ENCODE measurements around the gene R3HDM4.

R3HDM4 gene

GRCh38 chr19:866769-867300 is 46.2 kb downstream of the R3HDM4 start:
- no peak overlapping the region for H3K27ac ChIP-seq (ENCODE audit: low read depth, low read length)
- no peaks in the 10 kb centered on the region for H3K9me3 ChIP-seq (ENCODE audit: control insufficient read depth in 1 of 2, low read length in 2 of 2)
- peaks cover 0 to 15% of the 10 kb centered on the region in 2 donors for H3K4me1 ChIP-seq (ENCODE audit: control insufficient read depth in 1 of 2, insufficient read depth in 2 of 2, low read length in 2 of 2)
- H3K27me3 ChIP-seq (ENCODE audit: control insufficient read depth in 1 of 2, insufficient read depth in 2 of 2, low read length in 2 of 2) = no peaks in the 10 kb centered on the region
- H3K9ac ChIP-seq (ENCODE audit: low read depth in 1 of 2, low read length in 2 of 2) = no peak overlapping the region
- peaks cover 19 to 30% of the 10 kb centered on the region in 2 donors for H3K36me3 ChIP-seq (ENCODE audit: control insufficient read depth in 1 of 2, insufficient read depth in 2 of 2, low read length in 2 of 2)
- H3K4me3 ChIP-seq (ENCODE audit: low read depth in 1 of 2, low read length in 2 of 2) = no peak overlapping the region

GRCh38 chr19:863315-863620 is 49.8 kb downstream of the R3HDM4 start:
- Histone ChIP-seq H3K9ac (ENCODE audit: low read depth in 1 of 2, low read length in 2 of 2) (no peak overlapping the region), H3K27ac (ENCODE audit: low read depth, low read length) (no peak overlapping the region), H3K4me3 (ENCODE audit: low read depth in 1 of 2, low read length in 2 of 2) (no peak overlapping the region), H3K4me1 (ENCODE audit: control insufficient read depth in 1 of 2, insufficient read depth in 2 of 2, low read length in 2 of 2) (peaks cover 0 to 14% of the 10 kb centered on the region in 2 donors), H3K36me3 (ENCODE audit: control insufficient read depth in 1 of 2, insufficient read depth in 2 of 2, low read length in 2 of 2) (peaks cover 3 to 7% of the 10 kb centered on the region in 2 donors), H3K27me3 (ENCODE audit: control insufficient read depth in 1 of 2, insufficient read depth in 2 of 2, low read length in 2 of 2) (peaks cover 0 to 11% of the 10 kb centered on the region in 2 donors), H3K9me3 (ENCODE audit: control insufficient read depth in 1 of 2, low read length in 2 of 2) (no peaks in the 10 kb centered on the region)

DNA sequence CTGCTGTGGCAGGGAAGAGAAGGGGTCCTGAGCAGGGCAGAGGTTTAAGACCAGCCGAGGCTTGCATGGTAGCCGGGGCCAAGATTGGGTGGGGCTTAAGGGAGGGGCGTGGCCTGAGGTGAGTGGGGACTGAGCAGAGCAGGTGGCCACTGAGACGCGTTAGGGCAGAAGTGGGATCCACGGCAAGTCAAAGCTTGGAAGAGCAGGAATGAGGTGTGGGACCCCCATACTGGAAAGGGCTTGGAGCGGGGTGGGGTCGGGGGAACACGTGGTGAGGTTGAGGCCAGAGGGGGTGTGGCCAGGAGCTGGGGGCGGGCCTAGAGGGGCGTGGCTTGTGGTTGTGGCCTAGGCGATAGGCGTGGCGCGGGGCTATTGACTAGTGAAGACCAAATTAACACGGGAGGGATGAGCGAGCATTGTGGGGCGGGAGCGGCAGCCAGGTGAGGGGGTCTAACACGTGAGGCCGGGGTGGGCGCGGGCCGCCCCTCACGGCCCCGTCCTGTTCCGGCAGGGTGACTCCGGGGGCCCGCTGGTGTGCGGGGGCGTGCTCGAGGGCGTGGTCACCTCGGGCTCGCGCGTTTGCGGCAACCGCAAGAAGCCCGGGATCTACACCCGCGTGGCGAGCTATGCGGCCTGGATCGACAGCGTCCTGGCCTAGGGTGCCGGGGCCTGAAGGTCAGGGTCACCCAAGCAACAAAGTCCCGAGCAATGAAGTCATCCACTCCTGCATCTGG is 50.3 kb downstream of the R3HDM4 start:
- Histone ChIP-seq H3K4me3 (ENCODE audit: low read depth in 1 of 2, low read length in 2 of 2) (peak overlapping the region in 1 of 2 donors; percentile 17), H3K9me3 (ENCODE audit: control insufficient read depth in 1 of 2, low read length in 2 of 2) (no peaks in the 10 kb centered on the region), H3K4me1 (ENCODE audit: control insufficient read depth in 1 of 2, insufficient read depth in 2 of 2, low read length in 2 of 2) (peaks cover 0 to 14% of the 10 kb centered on the region in 2 donors), H3K36me3 (ENCODE audit: control insufficient read depth in 1 of 2, insufficient read depth in 2 of 2, low read length in 2 of 2) (peaks cover 0 to 2% of the 10 kb centered on the region in 2 donors), H3K27ac (ENCODE audit: low read depth, low read length) (no peak overlapping the region), H3K9ac (ENCODE audit: low read depth in 1 of 2, low read length in 2 of 2) (no peak overlapping the region), H3K27me3 (ENCODE audit: control insufficient read depth in 1 of 2, insufficient read depth in 2 of 2, low read length in 2 of 2) (peaks cover 0 to 11% of the 10 kb centered on the region in 2 donors)

GRCh38 chr19:861756-862580 is 51.1 kb downstream of the R3HDM4 start:
- Histone ChIP-seq H3K9ac (ENCODE audit: low read depth in 1 of 2, low read length in 2 of 2) (no peak overlapping the region), H3K4me3 (ENCODE audit: low read depth in 1 of 2, low read length in 2 of 2) (no peak overlapping the region), H3K9me3 (ENCODE audit: control insufficient read depth in 1 of 2, low read length in 2 of 2) (no peaks in the 10 kb centered on the region), H3K4me1 (ENCODE audit: control insufficient read depth in 1 of 2, insufficient read depth in 2 of 2, low read length in 2 of 2) (peaks cover 0 to 14% of the 10 kb centered on the region in 2 donors), H3K36me3 (ENCODE audit: control insufficient read depth in 1 of 2, insufficient read depth in 2 of 2, low read length in 2 of 2) (no peaks in the 10 kb centered on the region), H3K27me3 (ENCODE audit: control insufficient read depth in 1 of 2, insufficient read depth in 2 of 2, low read length in 2 of 2) (peaks cover 0 to 11% of the 10 kb centered on the region in 2 donors), H3K27ac (ENCODE audit: low read depth, low read length) (no peak overlapping the region)

- Histone ChIP-seq H3K4me3 (ENCODE audit: low read depth in 1 of 2, low read length in 2 of 2) (no peak overlapping the region), H3K4me1 (ENCODE audit: control insufficient read depth in 1 of 2, insufficient read depth in 2 of 2, low read length in 2 of 2) (peaks cover 0 to 14% of the 10 kb centered on the region in 2 donors), H3K36me3 (ENCODE audit: control insufficient read depth in 1 of 2, insufficient read depth in 2 of 2, low read length in 2 of 2) (no peaks in the 10 kb centered on the region), H3K9me3 (ENCODE audit: control insufficient read depth in 1 of 2, low read length in 2 of 2) (no peaks in the 10 kb centered on the region), H3K9ac (ENCODE audit: low read depth in 1 of 2, low read length in 2 of 2) (no peak overlapping the region), H3K27ac (ENCODE audit: low read depth, low read length) (no peak overlapping the region), H3K27me3 (ENCODE audit: control insufficient read depth in 1 of 2, insufficient read depth in 2 of 2, low read length in 2 of 2) (peaks cover 0 to 11% of the 10 kb centered on the region in 2 donors)
Measured at GRCh38 chr19:861141-861755, 51.8 kb downstream of the R3HDM4 start.

DNA sequence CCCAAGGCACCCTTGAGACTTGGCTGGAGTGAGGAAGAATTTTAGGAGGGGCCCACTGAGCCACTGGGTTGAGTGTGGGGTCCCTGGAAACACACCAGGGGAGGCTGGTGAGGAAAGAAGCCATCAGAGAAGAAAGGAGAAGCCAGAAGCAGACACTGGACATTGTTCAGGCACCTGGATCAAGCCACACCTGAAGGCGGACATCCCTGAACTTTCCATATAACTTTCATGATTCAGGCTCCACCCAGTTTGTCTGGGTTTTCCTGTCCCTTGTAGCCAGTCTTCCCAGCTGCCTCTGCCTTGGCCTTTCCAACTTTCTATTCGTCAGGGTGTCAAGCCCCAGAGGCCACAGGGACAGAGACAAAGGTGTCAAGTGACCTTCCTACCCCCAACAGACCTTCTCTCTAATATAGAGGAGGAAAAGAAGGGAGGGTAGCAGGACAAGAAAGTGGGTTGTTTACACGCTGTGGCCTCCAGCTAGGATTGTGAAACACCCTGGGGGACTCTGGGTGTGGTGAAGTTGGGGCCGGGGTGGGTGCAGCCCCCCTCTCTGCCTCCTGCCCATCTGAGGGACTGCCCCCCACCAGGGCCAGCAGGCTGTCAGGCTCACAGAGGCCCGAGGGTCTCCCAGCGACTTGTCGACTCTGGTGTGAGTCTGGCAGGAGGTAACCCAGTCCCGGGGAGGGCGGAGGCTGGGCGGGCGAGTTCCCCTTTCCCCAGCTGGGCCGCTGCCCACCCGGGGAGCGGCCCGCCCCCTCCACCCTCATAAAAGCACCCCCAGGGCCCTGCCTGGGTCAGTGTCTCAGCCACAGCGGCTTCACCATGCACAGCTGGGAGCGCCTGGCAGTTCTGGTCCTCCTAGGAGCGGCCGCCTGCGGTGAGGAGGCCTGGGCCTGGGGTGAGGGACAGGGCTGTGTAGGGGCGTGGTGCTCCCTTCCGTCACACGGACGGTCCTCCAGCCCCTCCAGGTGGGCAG is 53.9 kb downstream of the R3HDM4 start, which contains the start of gene CFD:
Gene CFD, plus strand, starts transcription at position 797 of the 976 bp plus-strand sequence. Its CDS starts 26 bp downstream, at position 823.
- no peak within 1 kb of the TSS for H3K9ac ChIP-seq (ENCODE audit: low read depth in 1 of 2, low read length in 2 of 2)
- H3K27me3 ChIP-seq (ENCODE audit: control insufficient read depth in 1 of 2, insufficient read depth in 2 of 2, low read length in 2 of 2) = peaks cover 0 to 11% of the 10 kb centered on the region in 2 donors
- no peaks in the 10 kb centered on the region for H3K36me3 ChIP-seq (ENCODE audit: control insufficient read depth in 1 of 2, insufficient read depth in 2 of 2, low read length in 2 of 2)
- H3K27ac ChIP-seq (ENCODE audit: low read depth, low read length) = no peak within 1 kb of the TSS
- peaks cover 0 to 13% of the 10 kb centered on the region in 2 donors for H3K4me1 ChIP-seq (ENCODE audit: control insufficient read depth in 1 of 2, insufficient read depth in 2 of 2, low read length in 2 of 2)
- H3K4me3 ChIP-seq (ENCODE audit: low read depth in 1 of 2, low read length in 2 of 2) = peak within 1 kb of the TSS; percentile 47 to 55
- no peaks in the 10 kb centered on the region for H3K9me3 ChIP-seq (ENCODE audit: control insufficient read depth in 1 of 2, low read length in 2 of 2)

DNA sequence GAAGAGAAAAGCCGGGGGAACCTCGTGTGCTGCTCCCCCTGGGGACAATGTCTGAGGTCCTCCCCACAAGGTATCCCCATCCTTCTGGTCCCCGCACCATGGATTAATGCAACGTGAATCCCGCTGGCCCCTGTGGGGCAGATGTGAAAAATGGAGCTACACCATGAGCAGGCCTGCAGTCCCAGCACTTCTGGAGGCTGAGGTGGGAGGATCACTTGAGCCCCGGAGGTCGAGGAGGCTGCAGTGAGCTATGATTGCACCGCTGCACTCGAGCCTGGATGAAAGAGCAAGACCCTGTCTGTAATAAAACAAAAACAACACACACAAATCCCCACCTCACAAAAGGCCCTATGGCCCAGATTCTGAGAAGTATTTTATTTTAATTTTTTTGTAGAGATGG is 54.7 kb downstream of the R3HDM4 start:
- no peaks in the 10 kb centered on the region for H3K36me3 ChIP-seq (ENCODE audit: control insufficient read depth in 1 of 2, insufficient read depth in 2 of 2, low read length in 2 of 2)
- peaks cover 0 to 11% of the 10 kb centered on the region in 2 donors for H3K27me3 ChIP-seq (ENCODE audit: control insufficient read depth in 1 of 2, insufficient read depth in 2 of 2, low read length in 2 of 2)

DNA sequence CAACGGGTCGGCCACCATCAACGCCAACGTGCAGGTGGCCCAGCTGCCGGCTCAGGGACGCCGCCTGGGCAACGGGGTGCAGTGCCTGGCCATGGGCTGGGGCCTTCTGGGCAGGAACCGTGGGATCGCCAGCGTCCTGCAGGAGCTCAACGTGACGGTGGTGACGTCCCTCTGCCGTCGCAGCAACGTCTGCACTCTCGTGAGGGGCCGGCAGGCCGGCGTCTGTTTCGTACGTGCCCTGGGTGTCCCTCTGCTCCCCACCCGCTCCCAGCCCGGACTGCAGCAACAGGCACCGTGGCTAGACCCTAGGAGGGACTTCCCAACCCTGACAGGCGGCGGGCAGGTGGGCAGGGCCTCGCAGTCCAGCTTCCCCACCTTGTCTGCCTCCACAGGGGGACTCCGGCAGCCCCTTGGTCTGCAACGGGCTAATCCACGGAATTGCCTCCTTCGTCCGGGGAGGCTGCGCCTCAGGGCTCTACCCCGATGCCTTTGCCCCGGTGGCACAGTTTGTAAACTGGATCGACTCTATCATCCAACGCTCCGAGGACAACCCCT is 57.4 kb downstream of the R3HDM4 start:
- peaks cover 0 to 11% of the 10 kb centered on the region in 2 donors for H3K27me3 ChIP-seq (ENCODE audit: control insufficient read depth in 1 of 2, insufficient read depth in 2 of 2, low read length in 2 of 2)
- H3K36me3 ChIP-seq (ENCODE audit: control insufficient read depth in 1 of 2, insufficient read depth in 2 of 2, low read length in 2 of 2) = no peaks in the 10 kb centered on the region
- peaks cover 0 to 1% of the 10 kb centered on the region in 2 donors for H3K4me1 ChIP-seq (ENCODE audit: control insufficient read depth in 1 of 2, insufficient read depth in 2 of 2, low read length in 2 of 2)
- H3K4me3 ChIP-seq (ENCODE audit: low read depth in 1 of 2, low read length in 2 of 2) = no peak overlapping the region
- H3K27ac ChIP-seq (ENCODE audit: low read depth, low read length) = no peak overlapping the region
- H3K9ac ChIP-seq (ENCODE audit: low read depth in 1 of 2, low read length in 2 of 2) = no peak overlapping the region
- no peaks in the 10 kb centered on the region for H3K9me3 ChIP-seq (ENCODE audit: control insufficient read depth in 1 of 2, low read length in 2 of 2)

More for the DNA sequence above, 54.7 kb downstream of the R3HDM4 start:
- Histone ChIP-seq H3K27ac (ENCODE audit: low read depth, low read length) (no peak overlapping the region), H3K9ac (ENCODE audit: low read depth in 1 of 2, low read length in 2 of 2) (no peak overlapping the region), H3K9me3 (ENCODE audit: control insufficient read depth in 1 of 2, low read length in 2 of 2) (no peaks in the 10 kb centered on the region), H3K4me3 (ENCODE audit: low read depth in 1 of 2, low read length in 2 of 2) (no peak overlapping the region), H3K4me1 (ENCODE audit: control insufficient read depth in 1 of 2, insufficient read depth in 2 of 2, low read length in 2 of 2) (peaks cover 0 to 10% of the 10 kb centered on the region in 2 donors)

DNA sequence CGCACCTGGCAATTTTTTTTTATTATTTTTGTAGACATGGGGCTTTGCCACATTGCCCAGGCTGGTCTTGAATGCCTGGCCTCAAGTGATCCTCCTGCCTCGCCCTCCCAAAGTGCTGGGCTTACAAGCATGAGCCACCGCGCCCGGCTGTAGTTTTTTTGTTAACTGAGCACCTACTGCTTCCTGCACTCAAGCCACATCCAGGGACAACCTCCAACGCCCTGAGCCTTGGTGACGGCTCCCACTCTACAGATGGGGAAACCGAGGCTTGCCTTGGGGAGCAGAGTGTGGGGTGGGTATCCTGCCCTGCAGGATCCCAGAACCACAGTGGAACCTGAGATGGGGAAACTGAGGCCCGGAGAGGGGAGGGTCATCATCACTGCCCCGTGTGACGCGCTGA is 57.9 kb downstream of the R3HDM4 start:
- Histone ChIP-seq H3K27me3 (ENCODE audit: control insufficient read depth in 1 of 2, insufficient read depth in 2 of 2, low read length in 2 of 2) (peaks cover 0 to 15% of the 10 kb centered on the region in 2 donors), H3K4me1 (ENCODE audit: control insufficient read depth in 1 of 2, insufficient read depth in 2 of 2, low read length in 2 of 2) (no peaks in the 10 kb centered on the region), H3K27ac (ENCODE audit: low read depth, low read length) (no peak overlapping the region), H3K9me3 (ENCODE audit: control insufficient read depth in 1 of 2, low read length in 2 of 2) (no peaks in the 10 kb centered on the region), H3K4me3 (ENCODE audit: low read depth in 1 of 2, low read length in 2 of 2) (no peak overlapping the region), H3K9ac (ENCODE audit: low read depth in 1 of 2, low read length in 2 of 2) (no peak overlapping the region), H3K36me3 (ENCODE audit: control insufficient read depth in 1 of 2, insufficient read depth in 2 of 2, low read length in 2 of 2) (no peaks in the 10 kb centered on the region)

All from duodenal mucosa (tissue), 2 donors.